Mucosa of gallbladder (tissue), 1 donor: ENCODE results near the gene GRXCR2. TPM values are rescaled to one million over a fixed set of nuclear protein-coding genes. Genes with fewer than 3 reads are reported as not detected.
"Not testable (repeated sequence)": the region's sequence is repeated elsewhere in the genome, so short reads cannot be mapped to it uniquely, and the experiment has no call there.

ENCODE experiments used
- DNase-seq: peaks from one replicate; pipeline ENCODE4 v3.0.0-alpha.2; 2020; ENCODE audit warnings: low spot score
- total RNA-seq: library from RNA; stranded (reverse); gene quantifications from one replicate; pipeline ENCODE4 v1.2.1, GENCODE V29; 2021
- donor health status: DM: no; HTN: no; CAD: no.

The GRXCR2 gene
- total RNA-seq, 1 donor from 2014 or later: not detected

DNA sequence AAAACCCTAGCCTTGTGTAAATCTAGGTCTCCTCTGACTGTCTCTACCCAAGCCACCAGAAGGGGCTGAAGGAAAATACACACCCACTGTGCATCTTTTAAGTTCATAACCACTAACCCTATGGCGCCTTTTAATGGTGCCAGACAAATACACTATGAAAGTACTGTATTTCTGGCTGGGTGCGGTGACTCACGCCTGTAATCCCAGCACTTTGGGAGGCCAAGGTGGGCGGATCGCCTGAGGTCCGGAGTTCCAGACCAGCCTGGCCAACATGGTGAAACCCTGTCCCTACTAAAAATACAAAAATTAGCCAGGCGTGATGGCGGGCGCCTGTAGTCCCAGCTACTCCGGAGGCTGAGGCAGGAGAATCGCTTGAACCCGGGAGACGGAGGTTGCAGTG lies 36.6 kb downstream of the GRXCR2 start:
- not testable (repeated sequence) for DNase-seq

DNA sequence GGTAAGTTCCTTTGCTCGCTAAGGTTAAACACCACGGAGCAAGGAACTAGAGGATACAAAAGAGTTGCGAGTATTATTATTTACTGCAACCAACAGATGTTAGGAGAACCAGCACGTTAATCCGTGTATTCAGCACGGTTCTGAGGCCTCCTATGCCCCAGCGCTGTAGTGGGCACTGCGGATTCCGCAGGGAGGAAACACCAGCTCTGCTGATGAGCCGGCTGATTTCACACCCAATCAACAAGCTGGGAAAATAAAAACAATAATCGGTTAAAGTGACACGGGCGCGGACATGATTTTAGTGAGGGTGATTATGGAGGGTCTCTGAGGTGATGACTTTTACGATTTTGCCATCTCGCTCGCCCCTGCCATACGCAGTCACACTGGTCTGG lies 37.0 kb downstream of the GRXCR2 start:
- no peak for DNase-seq

DNA sequence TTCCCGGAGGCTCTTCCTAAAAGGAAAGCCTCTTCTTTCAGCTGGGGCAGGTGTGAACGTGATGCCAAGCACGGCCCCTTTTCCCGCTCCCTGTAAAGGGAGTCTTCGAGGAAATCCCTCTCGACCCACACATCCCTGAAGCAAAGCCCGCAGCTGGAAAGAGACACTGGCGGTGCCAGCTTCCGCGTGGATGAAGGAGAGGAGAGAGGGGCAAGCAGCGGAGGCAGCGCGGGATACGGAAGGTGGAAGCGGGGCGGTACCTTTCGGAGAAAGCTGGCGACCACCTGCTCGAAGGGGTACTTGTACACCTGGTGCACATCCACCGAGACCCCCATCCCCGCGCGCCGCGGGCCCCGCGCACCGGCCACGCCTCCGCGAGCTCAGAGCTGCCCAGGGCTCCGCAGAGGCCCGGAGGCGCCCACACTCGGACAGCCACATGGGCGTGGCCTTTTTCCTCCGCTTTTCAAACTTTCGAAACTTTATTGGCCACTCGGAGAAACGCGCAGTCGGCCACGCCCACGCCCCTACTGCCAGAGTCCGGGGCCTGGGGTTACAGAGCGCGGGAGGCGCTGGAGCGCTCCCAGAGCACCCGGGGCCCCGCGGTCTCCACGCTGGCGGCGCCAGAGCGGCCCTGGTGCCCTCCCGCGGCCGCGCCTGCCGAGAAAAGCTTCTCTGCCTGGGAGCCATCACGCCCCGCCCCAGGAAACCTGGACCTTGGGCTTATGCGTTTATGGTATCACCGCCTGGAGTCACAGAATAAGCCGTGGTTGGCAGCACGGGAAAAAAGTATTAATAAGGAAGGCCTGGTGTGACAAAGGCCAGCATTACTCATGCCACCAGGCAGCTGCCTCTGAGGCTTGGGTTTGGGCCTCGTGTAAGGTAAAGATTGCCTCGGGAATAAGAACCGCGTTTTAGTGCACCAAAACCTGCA lies 37.6 kb downstream of the GRXCR2 start, which contains the start of gene PRELID2:
Gene PRELID2, minus strand, starts transcription at position 426 of the 931 bp plus-strand sequence. Its CDS starts 91 bp downstream, at position 335.
- DNase-seq: peak; percentile 92

DNA sequence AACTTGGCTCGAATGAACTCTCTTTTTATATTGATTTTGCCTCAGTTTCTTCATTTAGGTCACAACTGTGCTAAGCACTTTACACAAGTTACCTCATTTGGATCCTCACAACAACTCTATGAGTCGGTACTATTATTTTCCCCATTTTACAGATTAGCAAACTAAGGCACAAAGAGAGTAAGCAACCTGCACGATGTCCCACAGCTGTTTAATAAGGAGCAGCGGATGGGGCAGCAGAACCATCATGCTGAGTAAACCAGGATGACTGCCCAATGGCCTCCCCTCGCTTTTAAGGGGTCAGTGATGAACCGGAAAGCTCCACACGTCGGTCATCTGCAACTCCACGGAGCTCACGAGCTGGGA lies 38.3 kb downstream of the GRXCR2 start:
- DNase-seq: no peak

DNA sequence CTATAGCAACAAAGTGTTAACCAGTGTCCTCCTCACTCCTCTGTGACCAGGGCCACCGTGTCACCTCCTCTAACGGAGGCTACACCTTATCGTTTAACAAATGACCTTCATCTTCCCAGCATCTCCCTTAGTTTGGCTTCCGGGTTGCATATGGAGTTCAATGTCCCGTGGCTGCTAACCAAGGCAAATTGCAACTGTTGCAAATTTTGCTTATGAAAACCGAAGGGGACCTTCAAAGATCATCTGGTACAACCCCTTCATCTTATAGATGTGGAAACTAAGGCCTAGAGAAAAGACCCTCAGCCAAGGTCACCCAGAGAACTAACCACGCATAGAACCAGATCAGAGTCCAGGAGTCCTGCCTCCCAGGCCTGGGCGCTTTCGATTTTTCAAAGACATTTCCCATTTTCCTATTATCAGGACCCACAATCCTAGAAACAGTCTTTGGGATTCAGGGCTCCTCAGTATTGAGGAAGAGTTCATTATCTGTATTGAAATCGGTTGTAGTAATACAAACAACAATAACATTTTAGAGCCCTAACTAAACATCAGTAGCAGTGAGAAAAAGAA lies 39.1 kb downstream of the GRXCR2 start:
- no peak for DNase-seq

DNA sequence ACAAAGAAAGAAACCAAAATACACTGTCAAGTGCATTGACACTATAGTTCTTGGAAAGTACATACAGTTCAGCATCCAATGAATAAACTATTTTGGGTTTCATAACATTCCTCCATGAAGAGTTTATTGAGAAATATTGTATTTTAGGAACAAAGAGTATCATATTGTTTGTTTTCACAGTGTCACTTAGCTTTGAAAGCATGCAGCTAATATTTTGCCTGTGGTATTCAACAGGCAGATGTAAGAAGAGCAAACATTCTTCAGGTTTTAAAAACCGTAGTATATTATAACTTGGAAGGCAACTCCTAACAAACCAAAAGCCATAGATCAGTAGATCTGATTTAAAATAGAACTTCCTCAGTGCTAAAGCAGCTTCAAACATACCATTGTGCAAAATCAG lies 42.2 kb downstream of the GRXCR2 start:
- DNase-seq: no peak

DNA sequence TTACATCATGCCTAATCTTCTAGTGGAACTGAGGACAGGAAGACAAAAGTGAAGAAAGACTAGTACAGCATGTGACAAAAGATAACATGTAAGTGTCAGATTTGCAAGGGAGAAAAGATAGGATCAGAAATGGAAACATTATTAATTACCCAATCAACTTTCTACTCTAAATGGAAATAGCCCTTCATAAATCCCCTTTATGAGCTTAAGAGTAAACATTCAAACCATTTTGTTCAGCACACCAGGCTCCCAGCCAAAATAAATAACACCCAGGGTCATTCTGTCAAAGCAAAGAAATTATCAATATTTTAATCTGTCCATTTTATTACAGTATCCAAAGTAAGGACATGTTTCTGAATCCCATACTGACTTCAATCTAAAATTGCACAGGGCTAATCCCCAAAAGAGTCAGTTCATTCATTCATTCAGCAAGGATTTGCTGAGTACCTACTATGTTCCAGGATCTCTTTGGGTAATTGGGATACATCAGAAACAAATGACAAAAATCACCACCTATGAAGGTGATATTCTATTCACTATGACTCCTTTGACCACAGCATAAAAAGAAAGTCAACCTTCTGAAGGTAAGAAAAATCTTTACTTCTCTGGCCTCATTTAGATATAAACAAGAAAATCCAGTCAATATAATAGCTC lies 43.0 kb downstream of the GRXCR2 start:
- peak; percentile 35 for DNase-seq

DNA sequence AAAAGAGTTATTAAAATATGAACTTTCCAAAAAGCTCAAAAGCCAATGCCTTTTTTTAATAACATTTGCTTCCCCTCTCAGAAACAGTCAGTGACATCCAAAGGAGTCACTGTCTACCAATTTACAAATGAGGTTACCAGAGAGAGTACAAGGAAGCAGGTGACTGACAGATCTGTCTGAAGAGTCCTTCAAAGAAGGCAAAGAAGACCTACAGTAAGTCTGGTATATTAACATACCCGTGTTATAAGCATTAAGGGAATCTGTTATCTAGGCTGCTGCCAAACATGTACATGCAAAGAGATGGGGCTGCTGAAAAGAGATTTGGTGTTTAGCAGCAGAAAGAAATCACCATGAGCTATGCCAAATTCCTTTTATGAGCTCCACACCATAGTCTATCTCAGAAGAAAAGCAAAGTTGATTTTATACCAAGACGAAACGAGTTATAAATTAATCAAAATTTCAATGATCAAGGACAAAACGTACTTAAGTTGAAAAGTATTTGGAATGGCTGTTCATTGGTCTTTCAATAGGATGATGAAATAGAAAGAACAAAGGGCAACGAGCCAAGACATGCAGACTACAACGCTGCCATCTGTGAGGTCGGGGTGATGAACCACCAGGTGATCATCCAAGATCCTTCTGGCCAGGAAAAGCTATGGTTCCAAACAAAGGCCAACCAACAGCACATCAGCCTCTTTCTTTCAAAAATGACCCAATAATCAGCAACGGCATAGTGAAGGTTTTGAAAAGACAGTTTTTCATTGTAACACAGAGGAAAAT lies 45.7 kb downstream of the GRXCR2 start:
- DNase-seq: no peak

DNA sequence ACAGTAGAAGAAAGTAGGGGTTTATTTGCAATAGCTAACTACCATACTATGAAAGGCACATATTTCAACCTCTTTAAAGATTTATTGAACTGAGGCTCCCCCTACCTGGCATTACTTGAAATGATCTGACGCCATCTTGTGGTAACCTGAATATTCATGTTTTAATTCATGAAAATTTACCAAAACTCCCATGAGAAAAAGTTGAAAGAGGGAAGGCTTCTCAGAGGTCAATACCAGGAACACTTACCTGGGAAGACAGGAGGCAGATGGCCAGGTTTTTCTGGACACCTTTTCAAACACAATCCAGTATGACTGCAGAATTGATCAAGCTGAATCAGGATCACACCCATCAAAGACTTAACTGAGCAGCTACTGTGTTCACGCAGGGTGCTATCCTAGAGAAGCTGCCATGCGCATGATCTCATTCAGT lies 47.0 kb downstream of the GRXCR2 start:
- no peak for DNase-seq

DNA sequence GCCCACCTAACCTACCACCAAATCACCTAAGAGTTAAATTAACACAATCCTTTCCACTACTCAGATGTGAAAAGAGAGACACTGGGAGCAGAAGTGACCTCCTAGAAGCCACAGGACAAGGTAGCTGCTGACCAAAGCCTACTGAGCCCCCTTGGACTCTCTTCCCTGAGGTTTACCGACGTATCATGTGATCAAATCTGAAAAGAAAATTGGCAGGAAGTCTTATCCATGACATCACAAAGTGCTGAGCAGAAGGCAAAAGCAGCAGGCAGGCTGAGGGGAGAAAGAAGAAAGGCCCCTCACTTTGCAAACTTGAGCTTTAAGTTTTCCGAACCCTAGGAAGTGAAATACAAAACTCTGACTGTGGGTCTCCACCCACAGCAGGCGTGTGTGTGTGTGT lies 48.8 kb downstream of the GRXCR2 start:
- no peak for DNase-seq

DNA sequence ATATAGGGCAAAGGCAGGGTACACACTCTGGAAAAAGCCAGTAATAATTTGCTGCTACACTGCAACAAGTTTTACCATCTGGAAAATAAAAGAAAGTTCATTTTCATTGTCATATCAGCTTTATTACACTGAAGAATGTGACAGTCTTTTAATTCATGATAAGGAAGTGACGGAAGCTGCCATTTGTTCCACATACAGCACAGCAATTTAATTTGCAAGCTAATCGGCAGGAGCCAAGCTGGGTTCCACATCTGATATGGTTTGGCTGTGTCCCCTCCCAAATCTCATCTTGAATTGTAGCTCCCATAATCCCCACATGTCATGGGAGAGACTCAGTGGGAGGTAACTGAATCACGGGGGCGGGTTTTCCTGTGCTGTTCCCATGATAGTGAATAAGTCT lies 54.2 kb downstream of the GRXCR2 start:
- no peak for DNase-seq

DNA sequence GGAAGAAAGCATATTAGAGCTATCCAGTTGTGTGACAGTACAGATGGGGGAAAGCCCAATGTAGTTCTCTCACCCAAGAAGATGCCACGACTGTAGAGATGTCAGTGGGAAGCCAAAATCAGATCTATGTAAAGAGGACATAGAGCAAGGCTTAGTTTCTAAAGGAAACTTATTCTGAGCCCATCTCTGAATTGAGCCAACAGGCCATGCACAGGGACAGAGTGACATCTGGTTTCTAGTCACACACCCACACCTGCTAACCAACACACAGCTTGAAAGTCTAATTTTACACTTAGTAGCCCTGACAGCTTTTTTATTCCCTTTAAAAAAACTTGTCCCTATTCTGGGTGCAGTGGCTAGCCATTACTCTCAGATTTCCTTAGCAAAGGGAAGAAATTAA lies 59.9 kb downstream of the GRXCR2 start:
- no peak for DNase-seq

DNA sequence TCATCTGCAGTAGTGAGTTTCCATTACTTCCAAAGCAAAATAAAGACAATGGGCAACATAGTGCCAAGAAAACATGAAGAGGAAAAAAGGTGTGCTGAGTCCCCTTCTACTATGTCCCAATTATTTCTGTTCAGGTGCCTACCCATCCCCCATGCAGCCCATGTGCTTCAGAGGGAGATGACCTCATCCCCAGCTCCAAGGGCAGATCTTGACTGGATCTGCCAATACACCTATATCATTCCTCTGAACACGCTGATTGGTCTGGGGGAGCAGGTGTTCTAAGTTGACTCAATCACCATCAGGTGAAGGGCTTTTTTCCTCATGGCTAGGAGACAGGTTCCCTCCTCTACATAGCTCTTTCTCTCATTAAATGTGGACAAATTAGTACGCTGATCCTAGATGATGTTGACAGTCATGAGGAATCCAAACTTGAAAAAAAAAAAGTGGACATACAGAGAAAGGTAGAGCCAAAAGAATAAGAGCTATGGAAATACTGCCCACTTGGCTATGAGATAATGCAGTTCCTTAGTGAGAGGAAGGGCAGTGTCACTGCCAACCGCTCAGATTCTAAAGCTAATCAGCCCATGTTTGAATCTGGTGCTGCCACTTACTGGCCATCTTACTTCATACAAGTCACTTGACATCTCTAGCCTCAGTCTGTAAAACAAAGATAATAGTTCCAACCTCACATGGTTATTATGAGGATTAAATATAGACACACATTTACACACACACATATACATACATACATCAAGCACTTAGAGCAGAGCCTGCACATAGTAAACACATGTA lies 60.8 kb downstream of the GRXCR2 start:
- no peak for DNase-seq

Other genes starting within 250 kb of the GRXCR2 start
- 58.1 TPM for gene PRELID2, start 37.7 kb downstream of the GRXCR2 start, total RNA-seq
- 106 TPM for gene SH3RF2, start 63.6 kb upstream of the GRXCR2 start, total RNA-seq
- gene PLAC8L1, start 232.6 kb upstream of the GRXCR2 start, total RNA-seq: not detected